GM21360 (cell line): ENCODE results near the gene STARD10.

ENCODE experiments used
- ATAC-seq: cut with Tn5 transposase; IDR thresholded peaks from one replicate; pipeline ENCODE4 v1.9.1; 2021; ENCODE audit warnings: mild to moderate bottlenecking, moderate library complexity; ENCODE audit not compliant: unreplicated experiment

STARD10 gene

DNA sequence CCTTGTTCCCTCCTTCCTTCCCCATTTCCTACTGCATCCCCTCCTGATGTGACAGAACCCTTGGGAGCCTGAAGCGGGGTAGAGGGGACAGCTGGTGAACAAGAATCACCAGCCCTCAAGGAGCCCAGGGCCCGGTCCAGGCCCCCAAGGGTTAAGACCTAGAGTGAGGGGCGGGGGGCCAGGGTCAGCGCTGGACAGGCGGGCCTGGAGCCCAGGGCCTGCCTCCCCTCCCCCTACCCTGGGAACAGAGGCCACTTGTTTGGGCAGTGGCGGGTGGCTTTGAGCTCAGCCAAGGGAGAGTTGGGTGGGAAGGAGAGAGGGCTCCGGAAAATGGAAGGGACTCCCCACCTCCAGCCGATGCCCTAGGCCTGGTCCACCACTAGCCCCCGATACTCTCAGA, 43.8 kb downstream of the STARD10 start:
- ATAC-seq: no peak

GRCh38 chr11:72747289-72747855, 46.5 kb downstream of the STARD10 start:
- ATAC-seq: no peak

GRCh38 chr11:72746821-72747220, 47.0 kb downstream of the STARD10 start:
- ATAC-seq: no peak

DNA sequence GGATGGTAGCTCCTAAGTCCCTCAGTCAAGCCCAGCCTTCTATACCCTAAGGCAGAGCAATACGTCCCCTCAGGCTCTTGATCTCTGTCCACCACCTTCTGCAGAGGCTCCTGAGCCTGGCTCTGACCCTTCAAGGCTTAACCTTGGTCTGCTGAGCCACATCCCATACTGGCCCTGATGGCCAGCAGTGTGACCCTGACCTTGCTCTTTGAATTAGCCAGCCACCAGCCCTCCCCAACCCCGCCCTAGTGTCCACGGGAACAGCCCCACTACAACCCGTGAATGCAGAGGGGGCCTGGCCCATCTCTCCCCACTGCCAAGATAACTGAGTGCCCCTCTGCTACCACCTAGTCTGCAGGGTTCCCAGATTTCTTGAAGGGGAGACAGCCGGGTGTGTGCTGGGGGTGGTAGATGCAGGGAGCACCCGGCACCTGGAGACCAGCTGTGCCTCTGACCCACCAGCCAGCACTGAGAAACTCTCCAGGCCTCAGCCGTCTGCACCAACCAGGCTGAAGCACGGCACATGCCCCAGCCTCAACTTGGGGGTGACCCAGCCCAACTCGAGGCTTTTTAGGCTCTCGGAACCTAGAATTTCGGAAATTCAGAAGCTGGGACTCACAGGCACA, 47.8 kb downstream of the STARD10 start:
- ATAC-seq: no peak

- no peak for ATAC-seq
These were observed 48.3 kb downstream of the STARD10 start for GRCh38 chr11:72745511-72745910.

DNA sequence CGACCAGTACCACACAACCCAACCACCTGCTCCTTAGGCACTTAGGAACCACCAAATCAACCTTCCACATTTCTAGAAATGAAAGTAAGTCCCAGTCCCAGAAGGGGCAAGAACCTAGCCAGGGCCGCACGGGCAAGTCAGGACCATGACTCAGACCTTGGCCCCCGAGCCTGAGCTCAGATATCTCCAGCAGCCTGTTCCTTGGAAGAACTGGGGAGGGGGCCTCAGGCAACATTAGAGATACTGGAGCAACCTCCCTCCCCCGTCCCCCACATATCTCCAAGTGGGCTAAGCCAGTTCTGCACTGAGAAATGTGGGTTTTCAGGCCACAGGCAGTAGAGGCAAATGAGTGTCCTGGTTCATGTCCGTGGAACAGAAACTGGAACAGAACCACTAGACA, 49.4 kb downstream of the STARD10 start:
- ATAC-seq: no peak

- ATAC-seq: peak; percentile 40
These were observed 50.3 kb downstream of the STARD10 start for GRCh38 chr11:72743321-72744221.

DNA sequence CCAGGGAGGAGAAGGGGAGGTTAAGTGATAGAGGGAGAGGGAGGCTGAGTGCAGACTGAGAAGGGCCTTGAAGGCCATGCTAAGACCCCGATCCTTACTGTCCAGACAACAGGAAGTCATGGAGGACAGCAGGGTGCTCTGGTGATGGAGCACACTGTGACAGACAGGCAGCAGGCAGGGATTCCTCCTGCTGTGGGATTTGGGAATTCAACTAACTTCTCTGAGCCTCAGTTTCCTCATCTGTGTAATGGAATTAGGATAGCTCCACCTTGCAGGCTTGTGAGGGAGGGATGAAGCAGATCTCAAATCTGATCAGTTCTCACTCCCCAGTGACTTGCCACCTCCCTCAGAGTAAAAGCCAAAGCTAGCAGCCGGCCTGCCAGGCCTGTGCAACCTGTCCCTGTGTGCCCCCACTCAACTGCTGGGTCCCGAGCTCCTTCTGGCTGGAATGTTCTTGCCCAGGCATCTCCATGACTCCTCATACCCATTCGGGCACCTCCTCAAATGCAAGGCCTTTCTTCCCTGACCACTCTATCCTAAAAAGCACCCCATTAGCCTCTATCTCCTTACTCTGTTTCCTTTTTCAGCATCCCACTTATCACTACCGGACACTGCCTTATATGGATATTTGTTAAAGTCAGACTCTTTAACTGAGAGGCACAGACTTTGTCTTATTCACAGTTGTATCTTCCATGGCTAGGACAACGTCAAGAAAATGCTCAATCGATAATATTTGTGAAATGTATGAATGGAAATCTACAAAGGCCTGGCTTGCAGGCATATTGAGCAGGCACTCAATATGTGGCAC, 51.1 kb downstream of the STARD10 start:
- no peak for ATAC-seq

GRCh38 chr11:72741849-72742512, 51.9 kb downstream of the STARD10 start:
- ATAC-seq: no peak

GRCh38 chr11:72741429-72741833, 52.4 kb downstream of the STARD10 start:
- no peak for ATAC-seq

DNA sequence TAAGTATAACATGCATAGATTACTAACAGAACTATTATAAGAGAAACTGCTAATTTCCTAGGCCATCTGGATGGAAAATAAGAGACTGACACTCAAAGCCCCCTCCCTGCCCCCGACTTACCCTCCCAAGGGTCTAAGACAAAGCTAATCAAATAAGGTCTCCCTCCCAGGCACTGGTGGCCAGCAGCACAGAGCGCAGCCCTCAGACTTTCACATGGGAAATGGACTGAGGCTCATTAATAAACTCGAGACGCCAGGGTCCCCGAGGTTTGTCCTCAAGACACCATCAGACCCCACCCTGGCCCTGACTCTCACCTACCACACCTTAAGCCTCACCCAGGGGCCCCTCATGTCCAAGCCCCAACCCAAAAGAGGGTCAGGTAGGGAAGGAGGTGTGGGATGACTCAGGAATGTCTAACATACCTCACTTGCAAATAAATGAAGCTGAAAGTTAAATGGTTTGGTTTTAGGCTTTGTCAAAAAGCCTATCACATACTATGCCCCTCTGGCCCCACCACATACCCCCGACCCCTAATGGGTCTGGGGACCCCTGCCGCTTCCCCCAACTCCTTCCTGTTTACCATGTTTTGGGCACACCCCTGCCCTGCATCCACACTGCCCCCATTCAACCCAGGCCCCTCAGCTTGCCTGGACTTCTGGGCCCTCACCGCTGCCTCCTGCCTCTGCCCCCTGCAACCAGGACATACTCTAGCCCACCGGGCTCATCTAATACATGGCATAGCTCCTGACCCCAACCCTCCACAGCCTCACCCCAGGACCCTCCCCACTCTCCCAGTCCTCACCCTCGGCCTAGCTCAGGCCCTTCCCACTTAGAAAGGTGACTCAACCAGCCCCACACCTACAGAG, 53.1 kb downstream of the STARD10 start:
- ATAC-seq: no peak

- no peak for ATAC-seq
These were observed 53.8 kb downstream of the STARD10 start for GRCh38 chr11:72740060-72740424.

GRCh38 chr11:72739240-72740059, 54.4 kb downstream of the STARD10 start:
- no peak for ATAC-seq

- no peak for ATAC-seq
These were observed 55.4 kb downstream of the STARD10 start for GRCh38 chr11:72738199-72739141.

GRCh38 chr11:72737336-72737735, 56.5 kb downstream of the STARD10 start:
- ATAC-seq: no peak

DNA sequence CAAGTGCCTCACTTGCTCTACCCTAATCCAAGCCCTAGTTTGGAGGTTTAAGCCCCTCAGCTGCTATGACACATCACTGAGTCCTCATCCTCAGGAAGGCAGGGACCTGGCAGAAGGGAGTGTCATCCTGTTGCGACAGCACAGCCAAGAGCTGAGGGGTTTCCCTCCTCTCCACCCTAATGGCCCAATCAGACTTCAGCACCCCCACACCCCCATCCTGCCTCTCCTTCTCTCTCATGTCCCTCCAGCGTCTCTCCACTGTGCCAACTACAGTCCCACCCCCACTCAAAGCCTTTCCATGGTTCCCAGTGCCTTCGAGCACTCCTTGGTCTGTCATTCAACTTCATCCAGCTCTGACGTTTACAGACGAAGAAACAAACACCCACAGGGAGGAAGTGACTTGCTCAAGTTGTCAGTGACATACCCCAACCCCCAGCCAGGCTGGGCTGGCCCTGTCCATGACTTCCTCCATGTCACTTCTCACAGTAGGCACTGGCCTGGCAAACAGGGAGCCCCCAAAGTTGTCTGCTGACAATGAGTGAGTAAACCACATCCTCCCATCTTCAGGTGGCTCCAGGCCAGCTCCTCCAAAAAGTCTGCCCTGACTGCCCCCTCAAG, 57.3 kb downstream of the STARD10 start:
- ATAC-seq: no peak

- ATAC-seq: no peak
These were observed 58.3 kb downstream of the STARD10 start for GRCh38 chr11:72735495-72736027.
